ENCODE measurements around the gene MYO3B.

DNA sequence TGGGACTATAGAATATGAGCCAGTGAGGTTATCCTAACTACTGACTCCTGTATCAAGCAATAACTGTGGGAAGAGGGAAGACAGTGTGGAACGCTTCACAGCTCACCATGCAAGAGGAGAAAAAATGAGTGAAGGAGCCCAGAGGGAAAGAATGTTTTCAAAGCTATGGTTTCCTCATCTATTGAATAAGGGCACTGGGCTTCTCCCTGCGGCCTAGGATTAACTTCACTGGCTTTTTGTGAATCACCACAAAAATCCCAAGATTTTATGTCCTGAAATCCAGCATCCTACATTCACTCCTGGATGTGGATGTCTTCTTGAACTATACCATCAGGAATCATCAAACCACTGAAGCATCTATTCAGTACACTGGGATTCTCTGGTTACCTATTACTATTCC is 492.7 kb downstream of the MYO3B start:
- TF ChIP-seq EZH2 (IDR thresholded peaks at IDR 0.05; ENCODE audit: insufficient read depth, poor library complexity, severe bottlenecking), result no peak
- TF ChIP-seq EZH2phosphoT487 (IDR thresholded peaks at IDR 0.05; ENCODE audit: insufficient read depth, low read depth), result no peak

Measured in GM23248 (cell line).